ENCODE data around the gene EIF4G3. TPM values are rescaled to one million over a fixed set of nuclear protein-coding genes. Genes with fewer than 3 reads are reported as not detected.

Gene EIF4G3
- total and polyA plus RNA-seq, 2 of the 8 experiments (the other 6 are each of a cell fraction or from before 2014, with no cell fraction given): 47.5 to 66.6 TPM

GRCh38 chr1:21205416-21205815 is 28.7 kb upstream of the EIF4G3 start (continued):
- TF ChIP-seq KDM5A (IDR thresholded peaks at IDR 0.05; ENCODE audit: low read length): no peak
- no peak for TF ChIP-seq SIRT6 (IDR thresholded peaks at IDR 0.05; ENCODE audit: low read length)
